IMR-90 (cell line): ENCODE measurements around the gene CDK17. TPM values are rescaled to one million over a fixed set of nuclear protein-coding genes. Genes with fewer than 3 reads are reported as not detected.

ENCODE experiments used
- ATAC-seq: fragments of 200-7000 bp; cut with Tn5 transposase; 2 replicates; pipeline ENCODE4 v1.9.1; 2020; ENCODE audit warnings: low read depth, mild to moderate bottlenecking, moderate library complexity
- BruUV-seq: library from RNA; stranded (reverse); fragments of 400-500 nt; replicated peaks from 2 replicates; lab custom pipeline; 2021; lab: Mats Ljungman, UMichigan
- CTCF ChIA-PET: fragments of 300-600 bp; formaldehyde crosslinking; extraction: SDS; loops from one replicate; lab custom pipeline; 2021; ENCODE audit warnings: antibody characterized with exemption; lab: Yijun Ruan, JAX
- POLR2A ChIA-PET: fragments of 300-600 bp; sonication (Branson Sonifier 250); formaldehyde crosslinking; loops from one replicate; lab custom pipeline; 2022; ENCODE audit warnings: antibody characterized with exemption; ENCODE audit not compliant: unreplicated experiment; lab: Charles Lee
- DNase-seq: peaks from one replicate; pipeline ENCODE4 v3.0.0; 2013
- H2AFZ ChIP-seq: replicated peaks from 2 replicates; pipeline ENCODE3; 2013; ENCODE audit warnings: low read length, mild to moderate bottlenecking; ENCODE audit not compliant: poor library complexity
- H2AK5ac ChIP-seq: 2 replicates; pipeline ENCODE4 v1.6.1; 2013; ENCODE audit warnings: low read depth, low read length, inconsistent platforms
- H2AK9ac ChIP-seq: replicated peaks from 2 replicates; pipeline ENCODE3; 2013; ENCODE audit warnings: mild to moderate bottlenecking, low read depth, low read length, moderate library complexity; ENCODE audit not compliant: poor library complexity
- H2BK120ac ChIP-seq: 2 replicates; pipeline ENCODE4 v1.6.1; 2013; ENCODE audit warnings: low read depth, low read length, inconsistent platforms
- H2BK15ac ChIP-seq: 3 replicates; pipeline ENCODE4 v1.6.1; 2013; ENCODE audit warnings: low read depth, low read length, inconsistent platforms
- H2BK20ac ChIP-seq: 2 replicates; pipeline ENCODE4 v1.6.1; 2013; ENCODE audit warnings: low read depth, mild to moderate bottlenecking, inconsistent platforms, low read length, moderate library complexity
- H2BK5ac ChIP-seq: 2 replicates; pipeline ENCODE4 v1.6.1; 2013; ENCODE audit warnings: mild to moderate bottlenecking, low read depth, low read length, inconsistent platforms; ENCODE audit not compliant: poor library complexity, severe bottlenecking
- H3K14ac ChIP-seq: replicated peaks from 2 replicates; pipeline ENCODE4 v1.6.1; 2013; ENCODE audit warnings: low read depth, low read length, inconsistent platforms
- H3K18ac ChIP-seq: 2 replicates; pipeline ENCODE4 v1.6.1; 2013; ENCODE audit warnings: low read depth, low read length, control low read depth
- H3K23ac ChIP-seq: 2 replicates; pipeline ENCODE4 v1.6.1; 2013; ENCODE audit warnings: low read depth, low read length, inconsistent platforms
- H3K27ac ChIP-seq: 2 replicates; pipeline ENCODE4 v1.5.1; 2013; ENCODE audit warnings: mild to moderate bottlenecking, control low read depth, low read length; ENCODE audit not compliant: insufficient read depth
- H3K27me3 ChIP-seq: 2 replicates; pipeline ENCODE4 v1.6.1; 2013; ENCODE audit warnings: low read length; ENCODE audit not compliant: control insufficient read depth, insufficient read depth
- H3K36me3 ChIP-seq: 2 replicates; pipeline ENCODE4 v1.6.1; 2013; ENCODE audit warnings: low read length, mixed read lengths; ENCODE audit not compliant: control insufficient read depth, insufficient read depth
- H3K4ac ChIP-seq: 2 replicates; pipeline ENCODE4 v1.6.1; 2013; ENCODE audit warnings: low read depth, low read length, inconsistent platforms
- H3K4me1 ChIP-seq: 2 replicates; pipeline ENCODE4 v1.6.1; 2013; ENCODE audit warnings: low read length, mixed read lengths; ENCODE audit not compliant: control insufficient read depth, insufficient read depth
- H3K4me2 ChIP-seq: 2 replicates; pipeline ENCODE4 v1.6.1; 2013; ENCODE audit warnings: low read depth, mild to moderate bottlenecking, control low read depth, low read length, moderate library complexity
- H3K4me3 ChIP-seq: 2 replicates; pipeline ENCODE4 v1.5.1; 2013; ENCODE audit warnings: low read depth, mild to moderate bottlenecking, control low read depth, low read length, moderate library complexity; ENCODE audit not compliant: insufficient read depth
- H3K56ac ChIP-seq: 2 replicates; pipeline ENCODE4 v1.6.1; 2013; ENCODE audit warnings: low read length, inconsistent platforms; ENCODE audit not compliant: insufficient read depth; ENCODE audit errors: extremely low read depth
- H3K79me1 ChIP-seq, 2 experiments: 2 replicates each; pipeline ENCODE4 v1.6.1; 2013; ENCODE audit warnings: low read length in 2 of 2, inconsistent platforms in 1 of 2, low read depth in 1 of 2
- H3K9ac ChIP-seq: 2 replicates; pipeline ENCODE4 v1.6.1; 2013; ENCODE audit warnings: low read depth, low read length, control low read depth
- H3K9me1 ChIP-seq: 2 replicates; pipeline ENCODE4 v1.6.1; 2013; ENCODE audit warnings: low read length, inconsistent platforms; ENCODE audit not compliant: insufficient read depth
- H3K9me3 ChIP-seq: 2 replicates; pipeline ENCODE4 v1.6.1; 2013; ENCODE audit warnings: low read length; ENCODE audit not compliant: control insufficient read depth, insufficient read depth
- H4K20me1 ChIP-seq: 2 replicates; pipeline ENCODE4 v1.6.1; 2013; ENCODE audit warnings: low read length, inconsistent platforms; ENCODE audit not compliant: insufficient read depth
- H4K5ac ChIP-seq: 2 replicates; pipeline ENCODE4 v1.6.1; 2013; ENCODE audit warnings: mild to moderate bottlenecking, low read depth, low read length, control low read depth
- H4K8ac ChIP-seq, 2 experiments: 2 replicates each; pipeline ENCODE4 v1.6.1; 2013; ENCODE audit warnings: low read depth in 2 of 2, low read length in 2 of 2, control low read depth in 1 of 2, inconsistent platforms in 1 of 2
- H4K91ac ChIP-seq: 2 replicates; pipeline ENCODE4 v1.6.1; 2013; ENCODE audit warnings: low read depth, low read length, inconsistent platforms; ENCODE audit not compliant: insufficient read depth
- BHLHE40 ChIP-seq: fragments of 150-350 bp; IDR thresholded peaks from 2 replicates; pipeline ENCODE4 v1.6.1; 2016; ENCODE audit warnings: mild to moderate bottlenecking, low read depth, low read length
- CEBPB ChIP-seq: IDR thresholded peaks from 2 replicates; pipeline ENCODE4 v1.6.1; 2012; ENCODE audit warnings: low read depth, low read length, improper control_type of control experiment
- CHD1 ChIP-seq: IDR thresholded peaks from 2 replicates; pipeline ENCODE4 v1.6.1; 2012; ENCODE audit warnings: low read depth, low read length, improper control_type of control experiment
- ELK1 ChIP-seq: fragments of 150-350 bp; IDR thresholded peaks from 2 replicates; pipeline ENCODE4 v1.6.1; 2016; ENCODE audit warnings: low read depth, mild to moderate bottlenecking, low read length, moderate library complexity, borderline replicate concordance
- FOS ChIP-seq: fragments of 150-350 bp; IDR thresholded peaks from 2 replicates; pipeline ENCODE4 v1.6.1; 2016; ENCODE audit warnings: low read depth, low read length
- MAFK ChIP-seq: IDR thresholded peaks from 2 replicates; pipeline ENCODE4 v1.6.1; 2012; ENCODE audit warnings: low read depth, low read length, improper control_type of control experiment
- MAZ ChIP-seq: IDR thresholded peaks from 2 replicates; pipeline ENCODE4 v1.6.1; 2012; ENCODE audit warnings: low read depth, mild to moderate bottlenecking, low read length, improper control_type of control experiment, moderate library complexity, borderline replicate concordance
- MXI1 ChIP-seq: IDR thresholded peaks from 2 replicates; pipeline ENCODE4 v1.6.1; 2012; ENCODE audit warnings: low read depth, mild to moderate bottlenecking, low read length, moderate library complexity, borderline replicate concordance
- NFE2L2 ChIP-seq: fragments of 150-350 bp; IDR thresholded peaks from 2 replicates; pipeline ENCODE4 v1.6.1; 2016; ENCODE audit warnings: low read depth, mild to moderate bottlenecking, low read length
- POLR2A ChIP-seq: IDR thresholded peaks from 2 replicates; pipeline ENCODE4 v1.6.1; 2012; ENCODE audit warnings: mild to moderate bottlenecking, low read depth, low read length
- RAD21 ChIP-seq: IDR thresholded peaks from 2 replicates; pipeline ENCODE4 v1.6.1; 2012; ENCODE audit warnings: low read length, improper control_type of control experiment
- RCOR1 ChIP-seq: IDR thresholded peaks from 2 replicates; pipeline ENCODE4 v1.6.1; 2012; ENCODE audit warnings: mild to moderate bottlenecking, low read length, improper control_type of control experiment; ENCODE audit not compliant: insufficient replicate concordance
- RFX5 ChIP-seq: IDR thresholded peaks from 2 replicates; pipeline ENCODE4 v1.8.0; 2012; ENCODE audit warnings: low read depth, mild to moderate bottlenecking, low read length, moderate library complexity
- SMC3 ChIP-seq: fragments of 150-350 bp; IDR thresholded peaks from 2 replicates; pipeline ENCODE4 v1.6.1; 2016; ENCODE audit warnings: low read depth, mild to moderate bottlenecking, antibody characterized with exemption, low read length, moderate library complexity
- USF2 ChIP-seq: fragments of 150-350 bp; IDR thresholded peaks from 2 replicates; pipeline ENCODE4 v1.6.1; 2017; ENCODE audit warnings: mild to moderate bottlenecking, antibody characterized with exemption, low read length, low read depth
- WGBS, 2 experiments: methylation state at CpG; one replicate each; pipeline versions ENCODE4 v1.1.5 to v1.1.7; 2013; ENCODE audit warnings: missing lambda C conversion rate in 2 of 2; ENCODE audit not compliant: insufficient read length in 1 of 2; ENCODE audit errors: extremely low coverage in 2 of 2; 5-methylcytosine and 5-hydroxymethylcytosine counted together
- dilution Hi-C: fragments of 300-500 bp; cut with HindIII; formaldehyde crosslinking; loops from one replicate; pipeline ENCODE4 v1.14.3; 2018; ENCODE audit warnings: low sequenced_read_pairs; ENCODE audit not compliant: unreplicated experiment
- in situ Hi-C: fragments of 300-500 bp; cut with MboI; formaldehyde crosslinking; loops from 3 replicates; pipeline ENCODE4 v1.14.3; 2019; ENCODE audit warnings: low sequenced_read_pairs, inconsistent platforms, mixed read lengths
- intact Hi-C: fragments of 100-400 bp; cut with micrococcal nuclease; formaldehyde crosslinking; loops from 2 replicates; pipeline ENCODE4 v1.10.0; 2022
- polyA plus RNA-seq, 3 experiments: library from polyadenylated mRNA; depleted of rRNA; stranded (reverse); fragments of >200 nt; gene quantifications; 2 replicates each; pipeline ENCODE4 v1.2.3, GENCODE V29; 2012; ENCODE audit warnings: low replicate concordance in 1 of 3
- total RNA-seq: library from RNA; depleted of rRNA; stranded (reverse); fragments of >200 nt; gene quantifications from 2 replicates; pipeline ENCODE4 v1.2.3, GENCODE V29; 2012
- TF ChIP-seq, protein P1 (sequence below): conservative IDR thresholded peaks from 2 replicates; pipeline ENCODE4 v1.5.1; 2012; ENCODE audit warnings: mild to moderate bottlenecking, low read depth, low read length, improper control_type of control experiment

CDK17 gene
- total and polyA plus RNA-seq, 2 of the 4 experiments (the other 2 are of a cell fraction): 14.5 to 50.2 TPM

DNA sequence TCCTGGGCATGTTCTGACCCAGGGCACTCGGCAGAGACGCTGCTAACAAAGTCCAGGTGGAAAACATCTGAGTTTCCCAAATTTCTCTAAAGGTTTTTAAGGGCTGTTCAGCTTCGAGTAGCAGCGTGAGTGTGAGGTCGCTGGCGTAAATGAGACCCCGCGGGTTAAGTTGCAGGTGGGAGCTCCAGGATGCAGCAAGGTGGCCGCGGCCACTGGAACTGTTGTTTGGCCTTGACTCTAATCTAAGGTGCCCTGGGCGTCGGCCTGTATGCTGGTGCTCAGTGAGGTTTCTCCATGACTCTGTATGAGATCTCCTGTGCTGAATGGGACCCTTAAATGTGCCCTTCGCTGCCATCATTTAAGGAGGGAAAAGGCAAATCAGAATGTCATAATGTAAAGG, 155.4 kb downstream of the CDK17 start:
- no peak overlapping the region for H3K23ac ChIP-seq
- H3K9ac ChIP-seq: no peak overlapping the region
- no peak overlapping the region for H3K4me2 ChIP-seq
- no peak overlapping the region for H2BK20ac ChIP-seq
- H3K4ac ChIP-seq: no peak overlapping the region
- intact Hi-C loops (no loop called here), in situ Hi-C loops (no loop called here), dilution Hi-C loops (no loop called here)
- no peak overlapping the region for H4K5ac ChIP-seq
- H3K18ac ChIP-seq: no peak overlapping the region
- peaks cover 24% of the 10 kb centered on the region for H3K9me1 ChIP-seq
- DNase-seq (no peak), ATAC-seq (no peak)
- no peak overlapping the region for H2BK120ac ChIP-seq
- no peak overlapping the region for H4K8ac ChIP-seq
- TF ChIP-seq RAD21: no peak
- TF ChIP-seq MAFK: no peak
- TF ChIP-seq, protein P1, sequence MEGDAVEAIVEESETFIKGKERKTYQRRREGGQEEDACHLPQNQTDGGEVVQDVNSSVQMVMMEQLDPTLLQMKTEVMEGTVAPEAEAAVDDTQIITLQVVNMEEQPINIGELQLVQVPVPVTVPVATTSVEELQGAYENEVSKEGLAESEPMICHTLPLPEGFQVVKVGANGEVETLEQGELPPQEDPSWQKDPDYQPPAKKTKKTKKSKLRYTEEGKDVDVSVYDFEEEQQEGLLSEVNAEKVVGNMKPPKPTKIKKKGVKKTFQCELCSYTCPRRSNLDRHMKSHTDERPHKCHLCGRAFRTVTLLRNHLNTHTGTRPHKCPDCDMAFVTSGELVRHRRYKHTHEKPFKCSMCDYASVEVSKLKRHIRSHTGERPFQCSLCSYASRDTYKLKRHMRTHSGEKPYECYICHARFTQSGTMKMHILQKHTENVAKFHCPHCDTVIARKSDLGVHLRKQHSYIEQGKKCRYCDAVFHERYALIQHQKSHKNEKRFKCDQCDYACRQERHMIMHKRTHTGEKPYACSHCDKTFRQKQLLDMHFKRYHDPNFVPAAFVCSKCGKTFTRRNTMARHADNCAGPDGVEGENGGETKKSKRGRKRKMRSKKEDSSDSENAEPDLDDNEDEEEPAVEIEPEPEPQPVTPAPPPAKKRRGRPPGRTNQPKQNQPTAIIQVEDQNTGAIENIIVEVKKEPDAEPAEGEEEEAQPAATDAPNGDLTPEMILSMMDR: no peak
- no peak for TF ChIP-seq CEBPB
- TF ChIP-seq CHD1: no peak
- no peak for TF ChIP-seq FOS
- TF ChIP-seq MXI1: no peak
- no peak for TF ChIP-seq RCOR1
- TF ChIP-seq USF2: no peak
- TF ChIP-seq BHLHE40: no peak
- no peak for TF ChIP-seq SMC3
- TF ChIP-seq RFX5: no peak
- no peak for TF ChIP-seq POLR2A
- TF ChIP-seq MAZ: no peak
- TF ChIP-seq ELK1: no peak
- no peak for TF ChIP-seq NFE2L2
- H3K79me1 ChIP-seq: peaks cover 29 to 89% of the 10 kb centered on the region in 2 experiments
- H2AK5ac ChIP-seq: no peak overlapping the region
- no peak overlapping the region for H2BK15ac ChIP-seq
- H3K14ac ChIP-seq: no peak overlapping the region
- H3K27ac ChIP-seq: no peak overlapping the region
- H2AFZ ChIP-seq: no peak overlapping the region
- peaks cover 29% of the 10 kb centered on the region for H3K36me3 ChIP-seq
- 88% methylated on average over 12 of the region's 13 CpGs; no CpG with 5 or more reads in 1 of the 2 experiments for WGBS, 2 experiments
- H3K27me3 ChIP-seq: no peaks in the 10 kb centered on the region
- no peak overlapping the region for H2AK9ac ChIP-seq
- no peak overlapping the region for H2BK5ac ChIP-seq
- ChIA-PET POLR2A (no interaction called here), CTCF (no interaction called here)
- no peak overlapping the region for H4K91ac ChIP-seq
- H3K4me3 ChIP-seq: no peak overlapping the region
- peaks cover 62% of the 10 kb centered on the region for H4K20me1 ChIP-seq
- no peak overlapping the region for H3K56ac ChIP-seq
- no peaks in the 10 kb centered on the region for H3K9me3 ChIP-seq
- peaks cover 10% of the 10 kb centered on the region for H3K4me1 ChIP-seq
- BruUV-seq: no TSS peak
